Urothelium cell line (cell line): ENCODE data around the gene LTO1.

Experiments
- DNase-seq: peaks from one replicate; pipeline ENCODE4 v3.0.0; 2011; ENCODE audit warnings: low spot score, mixed read lengths
- FAIRE-seq: peaks from 2 replicates; lab custom pipeline; 2011; peaks lifted over from hg19 to GRCh38; lab: Jason Lieb, UNC

LTO1 gene

GRCh38 chr11:69682221-69682620 lies 7.1 kb upstream of the LTO1 start:
- DNase-seq (no peak), FAIRE-seq (no peak)

GRCh38 chr11:69680688-69681087 lies 5.5 kb upstream of the LTO1 start:
- no peak for DNase-seq
- FAIRE-seq, result peak; percentile 99

- no peak for FAIRE-seq
- DNase-seq, result no peak
Measured at GRCh38 chr11:69677749-69678148, 2.6 kb upstream of the LTO1 start.

GRCh38 chr11:69674267-69674885 lies 777 bp downstream of the LTO1 start:
- DNase-seq, result no peak
- no peak for FAIRE-seq

- DNase-seq (no peak), FAIRE-seq (no peak)
Measured at GRCh38 chr11:69671734-69672465, 3.3 kb downstream of the LTO1 start.

- no peak for FAIRE-seq
- DNase-seq, result peak; percentile 89
Measured at GRCh38 chr11:69670158-69670845, 4.9 kb downstream of the LTO1 start.

- no peak for FAIRE-seq
- no peak for DNase-seq
Measured at GRCh38 chr11:69669486-69669885, 5.7 kb downstream of the LTO1 start.

GRCh38 chr11:69667619-69668604 lies 7.2 kb downstream of the LTO1 start:
- no peak for DNase-seq
- FAIRE-seq, result no peak

- DNase-seq (no peak), FAIRE-seq (no peak)
Measured at GRCh38 chr11:69666752-69667536, 8.2 kb downstream of the LTO1 start.

- no peak for FAIRE-seq
- no peak for DNase-seq
Measured at GRCh38 chr11:69666261-69666660, 8.9 kb downstream of the LTO1 start.

- FAIRE-seq (no peak), DNase-seq (no peak)
Measured at GRCh38 chr11:69665669-69666068, 9.5 kb downstream of the LTO1 start.

- DNase-seq, result no peak
- no peak for FAIRE-seq
Measured at GRCh38 chr11:69664901-69665300, 10.3 kb downstream of the LTO1 start.

GRCh38 chr11:69664103-69664775 lies 10.9 kb downstream of the LTO1 start:
- DNase-seq (no peak), FAIRE-seq (no peak)

GRCh38 chr11:69663326-69663725 lies 11.8 kb downstream of the LTO1 start:
- FAIRE-seq, result no peak

GRCh38 chr11:69662806-69663205 lies 12.3 kb downstream of the LTO1 start:
- FAIRE-seq (no peak), DNase-seq (no peak)

More at GRCh38 chr11:69663326-69663725, 11.8 kb downstream of the LTO1 start:
- no peak for DNase-seq

- DNase-seq, result no peak
- no peak for FAIRE-seq
Measured at GRCh38 chr11:69662021-69662698, 13.0 kb downstream of the LTO1 start.

GRCh38 chr11:69661413-69661715 lies 13.8 kb downstream of the LTO1 start:
- DNase-seq (no peak), FAIRE-seq (no peak)

- FAIRE-seq, result no peak
- DNase-seq, result no peak
Measured at GRCh38 chr11:69660001-69660500, 15.1 kb downstream of the LTO1 start.

- FAIRE-seq, result no peak
- DNase-seq, result no peak
Measured at GRCh38 chr11:69659591-69659990, 15.6 kb downstream of the LTO1 start.
